HepG2 (cell line): ENCODE results near the gene MROH2A.

Experiments
- POLR2A ChIP-seq, 2 experiments: IDR thresholded peaks; 2 replicates each; pipeline ENCODE4 v1.6.1; 2011; ENCODE audit warnings: low read depth in 2 of 2, low read length in 2 of 2, mild to moderate bottlenecking in 1 of 2, moderate library complexity in 1 of 2; ENCODE audit not compliant: insufficient read depth in 1 of 2
- ZIK1 ChIP-seq: sonication (generic); formaldehyde crosslinking; IDR thresholded peaks from 2 replicates; pipeline ENCODE4 v1.5.0; 2020; ENCODE audit warnings: mild to moderate bottlenecking, low read depth, missing genetic modification reagents, borderline replicate concordance
- ZKSCAN1 ChIP-seq: fragments of 150-350 bp; IDR thresholded peaks from 2 replicates; pipeline ENCODE4 v1.6.1; 2014; ENCODE audit warnings: low read length

GRCh38 chr2:233845301-233846060 is 67.4 kb downstream of the MROH2A start:
- TF ChIP-seq POLR2A (IDR thresholded peaks at IDR 0.05; ENCODE audit: insufficient read depth in 1 of 2, low read depth in 2 of 2, low read length in 2 of 2) (no peak), ZKSCAN1 (no peak), ZIK1 (no peak)
